Spleen (tissue), 11 donors: ENCODE data around the gene GTF2H4. TPM values are rescaled to one million over a fixed set of nuclear protein-coding genes. Genes with fewer than 3 reads are reported as not detected.
"Not testable (repeated sequence)": the region's sequence is repeated elsewhere in the genome, so short reads cannot be mapped to it uniquely, and the experiment has no call there.

Experiments
- DNase-seq: peaks from one replicate; pipeline ENCODE4 v3.0.0-alpha.2; 2020
- H3K27ac ChIP-seq, 8 donors: fragments of 200-600 bp; sonication (generic) in 7 of 8; 1 replicate in 4 of 8; 2 replicates in 4 of 8; pipeline versions ENCODE4 v1.5.0 to v1.8.0; 2016 to 2021; ENCODE audit warnings: inconsistent platforms in 4 of 8, mild to moderate bottlenecking in 4 of 8, moderate library complexity in 1 of 8
- H3K27me3 ChIP-seq, 7 donors: fragments of 200-600 bp; sonication (generic) in 6 of 7; replicated peaks in 1 of 7; 1 replicate in 4 of 7; 2 replicates in 3 of 7; pipeline versions ENCODE4 v1.5.0 to v1.8.0; 2016 to 2021; ENCODE audit warnings: inconsistent platforms in 3 of 7, mild to moderate bottlenecking in 1 of 7
- H3K36me3 ChIP-seq, 6 donors: fragments of 200-600 bp; sonication (generic) in 5 of 6; 1 replicate in 4 of 6; 2 replicates in 2 of 6; pipeline versions ENCODE4 v1.5.0 to v1.8.0; 2016 to 2021; ENCODE audit warnings: inconsistent platforms in 2 of 6
- H3K4me1 ChIP-seq, 6 donors: fragments of 200-600 bp; sonication (generic) in 5 of 6; 1 replicate in 3 of 6; 2 replicates in 3 of 6; pipeline versions ENCODE4 v1.5.0 to v1.8.0; 2016 to 2021; ENCODE audit warnings: inconsistent platforms in 3 of 6
- H3K4me3 ChIP-seq, 8 donors: fragments of 200-600 bp; sonication (generic) in 7 of 8; 1 replicate in 4 of 8; 2 replicates in 4 of 8; pipeline versions ENCODE4 v1.5.0 to v1.8.0; 2016 to 2021; ENCODE audit warnings: inconsistent platforms in 4 of 8, mild to moderate bottlenecking in 4 of 8, moderate library complexity in 2 of 8
- H3K9me3 ChIP-seq, 8 donors: fragments of 200-600 bp; sonication (generic) in 7 of 8; 1 replicate in 4 of 8; 2 replicates in 4 of 8; pipeline versions ENCODE4 v1.5.0 to v1.8.0; 2016 to 2021; ENCODE audit warnings: inconsistent platforms in 4 of 8
- POLR2A ChIP-seq, 3 donors: fragments of 450-650 bp; IDR thresholded peaks; one replicate each; pipeline ENCODE4 v1.5.1; 2017; ENCODE audit warnings: antibody characterized with exemption in 3 of 3, mild to moderate bottlenecking in 1 of 3
- POLR2AphosphoS5 ChIP-seq, 3 donors: sonication (generic); formaldehyde crosslinking; IDR thresholded peaks; one replicate each; pipeline ENCODE4 v1.5.1; 2017; ENCODE audit warnings: antibody characterized with exemption in 3 of 3
- WGBS, 5 donors: extraction: QIAGEN DNeasy Blood & Tissue Kit in 3 of 5; methylation state at CpG; one replicate each; pipeline versions ENCODE4 v1.1.5 to v1.1.7; 2013 to 2018; 5-methylcytosine and 5-hydroxymethylcytosine counted together
- intact Hi-C: fragments of 100-400 bp; cut with DNase I; formaldehyde crosslinking; loops from one replicate; pipeline ENCODE4 v1.15.0; 2023; ENCODE audit warnings: low total_unique reads
- polyA plus RNA-seq, 3 donors: library from polyadenylated mRNA; stranded (reverse); fragments of 200-250 nt; gene quantifications; one replicate each; pipeline ENCODE4 v1.2.1, GENCODE V29; 2013
- total RNA-seq, 7 donors: library from RNA; depleted of rRNA in 3 of 7; stranded (reverse); fragments of >200 nt in 3 of 7; fragmentation: NEBNext Ultra II Directional in 4 of 7; extraction: Animal tissue kit (Norgen Biotek cat#: 25700) in 4 of 7; gene quantifications; one replicate each; pipeline versions ENCODE4 v1.1.0 to v1.2.1, GENCODE V29; 2016 to 2021
- TF ChIP-seq, protein P1 (sequence below), 11 experiments: fragments of 200-600 bp in 7 of 11; fragments of 450-650 bp in 4 of 11; sonication (generic) in 4 of 11; IDR thresholded peaks in 8 of 11; conservative IDR thresholded peaks in 3 of 11; 1 replicate in 7 of 11; 2 replicates in 4 of 11; pipeline versions ENCODE4 v1.4.0 to v1.8.0; 2016 to 2021; ENCODE audit warnings: antibody characterized with exemption in 11 of 11, inconsistent platforms in 4 of 11, mild to moderate bottlenecking in 1 of 11
- donor health status: healthy with polysubstance abuse.
- donor health status: DM: no; HTN: no; CAD: no; lungs with moderate emphysema.
- donor health status: DM: no; HTN: no; CAD: no.
- donor health status: Bipolar disorder and iron deficiency.
- donor health status: healthy.
- donor health status: DM: no; HTN: no; CAD: no.
- donor health status: DM: yes; HTN: yes; CAD: no.

GTF2H4 gene
- total and polyA plus RNA-seq, 10 donors: 20.6 to 49.7 (median 29.3) TPM

DNA sequence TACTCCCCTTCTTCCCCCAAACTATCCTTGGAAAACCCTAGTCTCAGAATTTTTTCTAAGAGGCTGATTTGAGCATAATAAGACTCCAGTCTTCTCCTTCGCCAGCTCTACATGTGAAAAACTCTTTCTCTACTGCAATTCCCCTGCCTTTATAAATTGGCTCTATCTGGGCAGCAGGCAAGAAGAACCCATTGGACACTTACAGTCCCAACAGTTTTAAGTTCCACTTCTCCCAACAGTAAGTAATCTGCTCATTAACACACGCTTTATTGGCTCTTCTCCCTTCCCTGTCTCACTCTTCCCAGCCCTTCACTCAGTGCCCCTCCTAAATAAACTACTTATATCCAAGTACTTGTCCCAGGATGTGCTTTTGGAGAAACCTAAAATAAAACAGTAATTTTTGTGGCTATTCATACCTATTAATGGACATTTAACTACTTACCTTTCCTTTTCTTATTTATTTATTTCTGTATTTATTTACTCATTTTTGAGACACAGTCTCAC is 34.8 kb upstream of the GTF2H4 start:
- DNase-seq: no peak
- Histone ChIP-seq H3K4me1 (peaks cover 5 to 26% (median 13%) of the 10 kb centered on the region in 6 donors), H3K9me3 (peaks cover 0 to 42% (median 39%) of the 10 kb centered on the region in 8 donors), H3K36me3 (no peaks in the 10 kb centered on the region), H3K27ac (no peak overlapping the region), H3K4me3 (no peak overlapping the region), H3K27me3 (no peaks in the 10 kb centered on the region)
- TF ChIP-seq, protein P1, sequence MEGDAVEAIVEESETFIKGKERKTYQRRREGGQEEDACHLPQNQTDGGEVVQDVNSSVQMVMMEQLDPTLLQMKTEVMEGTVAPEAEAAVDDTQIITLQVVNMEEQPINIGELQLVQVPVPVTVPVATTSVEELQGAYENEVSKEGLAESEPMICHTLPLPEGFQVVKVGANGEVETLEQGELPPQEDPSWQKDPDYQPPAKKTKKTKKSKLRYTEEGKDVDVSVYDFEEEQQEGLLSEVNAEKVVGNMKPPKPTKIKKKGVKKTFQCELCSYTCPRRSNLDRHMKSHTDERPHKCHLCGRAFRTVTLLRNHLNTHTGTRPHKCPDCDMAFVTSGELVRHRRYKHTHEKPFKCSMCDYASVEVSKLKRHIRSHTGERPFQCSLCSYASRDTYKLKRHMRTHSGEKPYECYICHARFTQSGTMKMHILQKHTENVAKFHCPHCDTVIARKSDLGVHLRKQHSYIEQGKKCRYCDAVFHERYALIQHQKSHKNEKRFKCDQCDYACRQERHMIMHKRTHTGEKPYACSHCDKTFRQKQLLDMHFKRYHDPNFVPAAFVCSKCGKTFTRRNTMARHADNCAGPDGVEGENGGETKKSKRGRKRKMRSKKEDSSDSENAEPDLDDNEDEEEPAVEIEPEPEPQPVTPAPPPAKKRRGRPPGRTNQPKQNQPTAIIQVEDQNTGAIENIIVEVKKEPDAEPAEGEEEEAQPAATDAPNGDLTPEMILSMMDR (IDR thresholded peaks at IDR 0.05 in 8 of 11, conservative IDR thresholded peaks at IDR 0.05 in 3 of 11): no peak
- TF ChIP-seq POLR2AphosphoS5 (IDR thresholded peaks at IDR 0.05) (no peak), POLR2A (IDR thresholded peaks at IDR 0.05) (no peak)
- intact Hi-C loops: loop anchor here (5.0 kb wide), 1 partner anchor 36 kb away; no protein-coding TSS in a partner anchor
- 93 to 98% (median 95%) methylated on average over 2 of the region's 2 CpGs for WGBS, 5 donors

DNA sequence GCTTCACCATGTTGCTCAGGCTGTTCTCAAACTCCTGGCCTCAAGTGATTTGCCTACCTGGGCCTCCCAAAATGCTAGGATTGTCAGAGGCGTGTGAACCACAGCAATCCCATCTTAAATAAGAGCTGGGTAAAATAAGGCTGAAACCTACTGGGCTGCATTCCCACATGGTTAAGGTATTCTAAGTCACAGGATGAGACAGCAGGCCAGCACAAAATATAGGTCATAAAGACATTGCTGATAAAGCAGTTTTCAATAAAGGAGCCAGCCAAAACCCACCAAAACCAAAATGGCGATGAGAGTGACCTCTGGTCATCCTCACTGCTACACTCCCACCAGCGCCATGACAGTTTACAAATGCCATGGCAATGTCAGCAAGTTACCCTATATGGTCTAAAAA is 34.2 kb upstream of the GTF2H4 start:
- intact Hi-C loops: loop anchor here (5.0 kb wide), 1 partner anchor 36 kb away; no protein-coding TSS in a partner anchor
- H3K4me3 ChIP-seq, H3K36me3 ChIP-seq, DNase-seq, H3K27ac ChIP-seq, H3K27me3 ChIP-seq: not testable (repeated sequence)
- peaks cover 5 to 30% (median 15%) of the 10 kb centered on the region in 6 donors for H3K4me1 ChIP-seq
- 91 to 98% (median 94%) methylated on average over 3 of the region's 3 CpGs for WGBS, 5 donors
- H3K9me3 ChIP-seq: peaks cover 0 to 36% (median 33%) of the 10 kb centered on the region in 8 donors

DNA sequence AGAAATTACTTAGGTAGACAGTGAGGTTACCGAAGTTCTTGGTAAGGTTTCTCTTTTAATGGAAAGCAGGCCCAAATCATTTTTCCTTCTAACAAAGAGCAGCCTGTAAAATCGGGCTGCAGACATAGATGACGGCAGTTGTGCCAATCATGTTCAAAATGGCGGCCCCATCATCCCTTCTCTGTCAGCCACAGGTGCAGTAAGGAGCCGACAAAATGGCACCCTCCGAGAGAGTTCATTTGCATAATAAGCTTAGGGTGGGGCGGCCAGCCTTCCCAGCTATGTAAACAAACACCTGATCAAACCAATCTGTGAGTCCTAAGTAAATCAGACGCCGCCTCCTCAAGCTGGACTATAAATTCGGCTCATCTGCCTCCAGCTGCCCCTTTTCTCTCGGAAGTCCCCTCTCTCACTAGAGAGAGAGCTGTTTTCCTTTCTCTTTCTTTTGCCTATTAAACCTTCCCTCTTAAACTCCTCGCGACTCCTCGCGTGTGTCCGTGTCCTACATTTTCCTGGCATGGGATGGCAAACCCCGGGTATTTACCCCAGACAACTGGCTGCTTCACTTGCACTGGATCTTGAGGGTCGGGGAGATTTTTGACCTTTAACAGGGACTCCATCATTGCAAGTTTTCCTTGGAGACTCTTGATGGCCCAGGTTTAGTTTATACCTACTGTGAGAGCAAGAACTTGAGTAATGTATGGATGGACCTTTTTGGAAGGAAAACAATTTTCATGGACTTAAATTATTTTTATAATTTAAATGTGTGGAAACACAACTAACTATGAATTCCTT is 32.6 kb upstream of the GTF2H4 start:
- H3K27ac ChIP-seq: peak overlapping the region in 3 of 8 donors; percentile 34 to 85 (median 81)
- intact Hi-C loops: loop anchor here (5.0 kb wide), 2 partner anchors 48 to 128 kb away; no protein-coding TSS in a partner anchor
- peaks cover 0 to 20% (median 17%) of the 10 kb centered on the region in 8 donors for H3K9me3 ChIP-seq
- no peak for DNase-seq
- WGBS, 5 donors: 85 to 92% (median 90%) methylated on average over 18 of the region's 18 CpGs
- peaks cover 5 to 36% (median 18%) of the 10 kb centered on the region in 6 donors for H3K4me1 ChIP-seq
- H3K27me3 ChIP-seq: no peaks in the 10 kb centered on the region
- TF ChIP-seq POLR2AphosphoS5 (IDR thresholded peaks at IDR 0.05) (no peak), POLR2A (IDR thresholded peaks at IDR 0.05) (no peak)
- TF ChIP-seq, protein P1 (IDR thresholded peaks at IDR 0.05 in 8 of 11, conservative IDR thresholded peaks at IDR 0.05 in 3 of 11): no peak
- no peaks in the 10 kb centered on the region for H3K36me3 ChIP-seq
- H3K4me3 ChIP-seq: no peak overlapping the region

DNA sequence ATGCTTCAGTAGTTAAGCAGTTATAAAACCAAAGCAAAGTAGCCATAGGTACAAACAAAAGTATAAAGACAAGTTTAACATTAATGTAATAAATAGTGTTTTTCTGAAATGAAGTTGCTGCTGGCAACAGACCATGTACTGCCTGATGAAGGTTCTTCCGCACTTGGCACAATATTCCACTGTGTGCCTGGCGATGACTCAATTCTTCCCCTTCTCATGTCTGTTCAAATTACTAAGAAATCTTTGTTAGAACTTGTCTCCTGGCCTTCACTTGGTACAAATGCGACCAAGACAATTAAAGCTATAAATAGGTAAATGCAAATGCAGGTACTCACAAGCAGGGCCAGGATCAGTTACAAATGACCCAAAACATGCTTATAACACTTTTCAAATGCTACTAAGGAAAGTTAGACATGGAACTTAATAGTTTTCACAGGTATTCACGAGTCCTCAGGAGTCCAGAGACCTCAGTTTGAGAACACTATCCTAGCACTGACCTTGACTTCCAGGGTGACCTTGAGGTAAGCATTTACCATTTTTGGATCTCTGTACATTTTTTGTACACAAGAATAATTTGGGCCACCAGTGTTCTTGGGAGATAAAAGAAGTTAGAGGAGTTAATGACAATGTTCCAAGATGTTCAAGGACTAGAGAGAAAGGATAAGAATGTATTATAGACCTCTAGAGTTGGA is 31.8 kb upstream of the GTF2H4 start:
- H3K27me3 ChIP-seq: no peaks in the 10 kb centered on the region
- TF ChIP-seq POLR2AphosphoS5 (IDR thresholded peaks at IDR 0.05) (no peak), POLR2A (IDR thresholded peaks at IDR 0.05) (no peak)
- TF ChIP-seq, protein P1 (IDR thresholded peaks at IDR 0.05 in 8 of 11, conservative IDR thresholded peaks at IDR 0.05 in 3 of 11): no peak
- H3K4me1 ChIP-seq: peaks cover 5 to 36% (median 18%) of the 10 kb centered on the region in 6 donors
- WGBS, 5 donors: 54 to 80% (median 73%) methylated on average over 4 of the region's 4 CpGs
- peak overlapping the region in 7 of 8 donors; percentile 38 to 85 (median 81) for H3K27ac ChIP-seq
- intact Hi-C loops: loop anchor here (5.0 kb wide), 2 partner anchors 49 to 129 kb away; no protein-coding TSS in a partner anchor
- H3K9me3 ChIP-seq: peaks cover 0 to 12% (median 11%) of the 10 kb centered on the region in 8 donors
- DNase-seq: no peak
- H3K4me3 ChIP-seq: no peak overlapping the region
- H3K36me3 ChIP-seq: no peaks in the 10 kb centered on the region
